Tibial artery (tissue), 4 donors: Measurements from ENCODE around the gene ATXN7L1.
"Not testable (repeated sequence)": the region's sequence is repeated elsewhere in the genome, so short reads cannot be mapped to it uniquely, and the experiment has no call there.

ENCODE experiments used
- DNase-seq, 2 donors: peaks; one replicate each; pipeline ENCODE4 v3.0.0-alpha.2; 2019
- H3K27ac ChIP-seq, 2 donors: fragments of 200-600 bp; sonication (generic) in 1 of 2; 1 replicate in 1 of 2; 2 replicates in 1 of 2; pipeline ENCODE4 v1.5.1; 2018 to 2019; ENCODE audit warnings: mild to moderate bottlenecking in 1 of 2
- H3K27me3 ChIP-seq, 2 donors: fragments of 200-600 bp; sonication (generic) in 1 of 2; one replicate each; pipeline versions ENCODE4 v1.5.1 to v1.6.0; 2016 to 2019
- H3K36me3 ChIP-seq, 3 donors: fragments of 200-600 bp; sonication (generic) in 2 of 3; one replicate each; pipeline ENCODE4 v1.5.1; 2016 to 2019; ENCODE audit warnings: mild to moderate bottlenecking in 2 of 3
- H3K4me1 ChIP-seq, 4 donors: fragments of 200-600 bp; sonication (generic) in 2 of 4; 1 replicate in 3 of 4; 2 replicates in 1 of 4; pipeline ENCODE4 v1.5.1; 2016 to 2019
- H3K4me3 ChIP-seq, 2 donors: fragments of 200-600 bp; sonication (generic) in 1 of 2; 1 replicate in 1 of 2; 2 replicates in 1 of 2; pipeline ENCODE4 v1.5.1; 2018 to 2019; ENCODE audit warnings: mild to moderate bottlenecking in 2 of 2
- H3K9me3 ChIP-seq, 3 donors: fragments of 200-600 bp; sonication (generic) in 1 of 3; one replicate each; pipeline ENCODE4 v1.5.1; 2016 to 2019
- intact Hi-C: fragments of 100-400 bp; cut with DNase I; formaldehyde crosslinking; loops from one replicate; pipeline ENCODE4 v1.15.0; 2023; ENCODE audit warnings: low total_unique reads
- TF ChIP-seq, protein P1 (sequence below), 2 experiments: fragments of 200-600 bp in 1 of 2; fragments of 450-650 bp in 1 of 2; IDR thresholded peaks; one replicate each; pipeline ENCODE4 v1.5.1; 2017 to 2019; ENCODE audit warnings: antibody characterized with exemption in 2 of 2, mild to moderate bottlenecking in 1 of 2, moderate library complexity in 1 of 2

ATXN7L1 gene

DNA sequence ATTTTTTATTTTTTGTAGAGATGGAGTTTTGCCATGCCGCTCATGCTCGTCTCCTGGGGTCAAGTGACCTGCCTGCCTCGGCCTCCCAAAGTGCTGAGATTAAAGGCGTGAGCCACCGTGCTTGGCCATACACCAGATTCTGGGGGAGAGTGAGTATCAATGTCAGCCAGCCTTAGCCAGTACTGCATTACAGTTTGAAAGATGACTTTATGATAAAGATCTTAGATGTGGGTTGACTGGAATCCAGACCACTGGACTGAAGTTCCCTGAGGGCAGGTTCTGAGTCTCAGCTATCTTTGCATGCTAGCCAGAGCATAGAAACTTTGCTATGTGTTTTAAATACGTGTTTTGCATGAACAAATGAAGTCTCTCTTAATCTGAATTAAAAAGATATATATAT is 177.9 kb downstream of the ATXN7L1 start:
- Histone ChIP-seq H3K4me3 (no peak overlapping the region), H3K27me3 (no peaks in the 10 kb centered on the region), H3K9me3 (no peaks in the 10 kb centered on the region), H3K27ac (no peak overlapping the region), H3K4me1 (no peaks in the 10 kb centered on the region), H3K36me3 (no peaks in the 10 kb centered on the region)
- no peak for DNase-seq
- TF ChIP-seq, protein P1, sequence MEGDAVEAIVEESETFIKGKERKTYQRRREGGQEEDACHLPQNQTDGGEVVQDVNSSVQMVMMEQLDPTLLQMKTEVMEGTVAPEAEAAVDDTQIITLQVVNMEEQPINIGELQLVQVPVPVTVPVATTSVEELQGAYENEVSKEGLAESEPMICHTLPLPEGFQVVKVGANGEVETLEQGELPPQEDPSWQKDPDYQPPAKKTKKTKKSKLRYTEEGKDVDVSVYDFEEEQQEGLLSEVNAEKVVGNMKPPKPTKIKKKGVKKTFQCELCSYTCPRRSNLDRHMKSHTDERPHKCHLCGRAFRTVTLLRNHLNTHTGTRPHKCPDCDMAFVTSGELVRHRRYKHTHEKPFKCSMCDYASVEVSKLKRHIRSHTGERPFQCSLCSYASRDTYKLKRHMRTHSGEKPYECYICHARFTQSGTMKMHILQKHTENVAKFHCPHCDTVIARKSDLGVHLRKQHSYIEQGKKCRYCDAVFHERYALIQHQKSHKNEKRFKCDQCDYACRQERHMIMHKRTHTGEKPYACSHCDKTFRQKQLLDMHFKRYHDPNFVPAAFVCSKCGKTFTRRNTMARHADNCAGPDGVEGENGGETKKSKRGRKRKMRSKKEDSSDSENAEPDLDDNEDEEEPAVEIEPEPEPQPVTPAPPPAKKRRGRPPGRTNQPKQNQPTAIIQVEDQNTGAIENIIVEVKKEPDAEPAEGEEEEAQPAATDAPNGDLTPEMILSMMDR (IDR thresholded peaks at IDR 0.05): no peak
- intact Hi-C loops: no loop called here

- DNase-seq: no peak
- intact Hi-C loops: no loop called here
- TF ChIP-seq, protein P1 (IDR thresholded peaks at IDR 0.05): no peak
Measured at GRCh38 chr7:105697753-105698152, 178.6 kb downstream of the ATXN7L1 start.

GRCh38 chr7:105697169-105697568 is 179.2 kb downstream of the ATXN7L1 start:
- intact Hi-C loops, H3K4me3 ChIP-seq, H3K27me3 ChIP-seq, H3K36me3 ChIP-seq, DNase-seq, H3K4me1 ChIP-seq, H3K27ac ChIP-seq, H3K9me3 ChIP-seq: not testable (repeated sequence)

More at GRCh38 chr7:105697753-105698152, 178.6 kb downstream of the ATXN7L1 start:
- H3K27ac ChIP-seq: no peak overlapping the region
- H3K4me1 ChIP-seq: no peaks in the 10 kb centered on the region
- H3K4me3 ChIP-seq: no peak overlapping the region
- H3K9me3 ChIP-seq: no peaks in the 10 kb centered on the region
- H3K36me3 ChIP-seq: no peaks in the 10 kb centered on the region
- H3K27me3 ChIP-seq: no peaks in the 10 kb centered on the region

DNA sequence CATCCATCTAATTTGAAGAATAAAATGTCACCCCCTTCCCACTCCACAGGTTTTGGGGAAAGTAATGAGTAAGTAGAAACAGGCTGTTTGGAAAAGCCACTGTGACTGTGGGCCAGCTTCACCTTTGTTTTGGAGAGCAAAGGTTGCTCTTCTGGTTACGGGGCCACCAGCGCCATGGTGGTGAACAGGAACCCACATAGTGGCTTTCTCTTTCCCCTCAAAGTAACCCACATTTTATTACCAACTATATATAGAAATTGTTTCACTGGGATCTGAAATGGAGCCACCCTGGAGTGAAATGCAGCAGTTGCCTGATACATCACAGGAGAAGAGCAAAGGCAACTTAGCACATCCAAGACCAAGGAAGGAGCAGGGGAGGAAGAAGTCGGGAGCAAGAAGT is 182.8 kb downstream of the ATXN7L1 start:
- no peak overlapping the region for H3K4me3 ChIP-seq
- no peaks in the 10 kb centered on the region for H3K9me3 ChIP-seq
- TF ChIP-seq, protein P1 (IDR thresholded peaks at IDR 0.05): no peak
- peaks cover 0 to 14% (median 7%) of the 10 kb centered on the region in 4 donors for H3K4me1 ChIP-seq
- intact Hi-C loops: no loop called here
- H3K27me3 ChIP-seq: no peaks in the 10 kb centered on the region
- no peak for DNase-seq
- no peaks in the 10 kb centered on the region for H3K36me3 ChIP-seq
- H3K27ac ChIP-seq: no peak overlapping the region

GRCh38 chr7:105691680-105692564 is 184.5 kb downstream of the ATXN7L1 start:
- H3K27me3 ChIP-seq: no peaks in the 10 kb centered on the region
- no peaks in the 10 kb centered on the region for H3K36me3 ChIP-seq
- H3K4me3 ChIP-seq: peak overlapping the region; percentile 53 to 54
- DNase-seq: peak; percentile 70 to 80
- peaks cover 0 to 14% (median 7%) of the 10 kb centered on the region in 4 donors for H3K4me1 ChIP-seq
- intact Hi-C loops: no loop called here
- TF ChIP-seq, protein P1 (IDR thresholded peaks at IDR 0.05): no peak
- H3K9me3 ChIP-seq: no peaks in the 10 kb centered on the region
- H3K27ac ChIP-seq: peak overlapping the region; percentile 48 to 58

DNA sequence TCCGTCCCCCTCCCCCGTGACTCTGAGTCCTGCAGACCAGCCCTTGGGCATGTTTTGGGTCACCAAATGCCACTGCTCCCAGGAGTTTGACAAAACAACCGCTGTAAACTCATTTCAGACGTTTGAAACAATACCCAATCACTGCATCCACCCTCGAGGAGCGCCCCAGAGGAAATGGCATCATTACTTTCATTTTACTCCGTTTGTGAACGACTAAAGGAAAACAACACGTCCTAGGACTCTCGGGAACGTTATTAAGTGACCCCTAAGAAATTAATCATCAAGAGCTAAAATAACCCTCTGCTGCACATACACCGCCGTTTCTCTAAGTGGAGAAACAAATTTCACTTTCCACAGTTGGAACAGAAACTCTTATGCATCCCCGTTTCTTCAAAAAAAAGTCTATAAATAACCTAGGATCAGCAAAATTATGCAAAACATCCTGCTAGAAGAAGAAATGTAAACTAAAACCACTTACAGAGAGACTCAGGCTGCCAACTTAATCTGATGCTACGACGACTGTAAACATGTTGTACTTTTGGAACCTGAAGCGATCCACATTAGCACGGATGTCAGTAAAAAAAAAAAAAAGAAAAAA is 185.2 kb downstream of the ATXN7L1 start:
- H3K27ac ChIP-seq: peak overlapping the region; percentile 48 to 58
- H3K4me1 ChIP-seq: peaks cover 0 to 14% (median 7%) of the 10 kb centered on the region in 4 donors
- H3K4me3 ChIP-seq: peak overlapping the region; percentile 53 to 54
- DNase-seq: peak in 1 of 2 donors; percentile 27
- H3K27me3 ChIP-seq: no peaks in the 10 kb centered on the region
- intact Hi-C loops: no loop called here
- no peaks in the 10 kb centered on the region for H3K36me3 ChIP-seq
- TF ChIP-seq, protein P1 (IDR thresholded peaks at IDR 0.05): no peak
- no peaks in the 10 kb centered on the region for H3K9me3 ChIP-seq
